Neural progenitor cell (in vitro differentiated cells): ENCODE measurements around the gene DNAAF5.

Source experiments
- CTCF ChIP-seq: fragments of 200-600 bp; sonication (generic); IDR thresholded peaks from 2 replicates; pipeline ENCODE4 v1.5.1; 2017; ENCODE audit warnings: antibody characterized with exemption, mild to moderate bottlenecking
- EZH2 ChIP-seq: fragments of 200-600 bp; sonication (generic); IDR thresholded peaks from 2 replicates; pipeline ENCODE4 v1.6.1; 2017; ENCODE audit warnings: antibody characterized with exemption, mild to moderate bottlenecking, moderate library complexity
- EZH2phosphoT487 ChIP-seq: fragments of 200-600 bp; sonication (generic); IDR thresholded peaks from 2 replicates; pipeline ENCODE4 v1.6.1; 2017; ENCODE audit warnings: antibody characterized with exemption

- TF ChIP-seq CTCF (no peak), EZH2 (no peak), EZH2phosphoT487 (no peak)
Measured at GRCh38 chr7:761631-762030, 35.1 kb downstream of the DNAAF5 start.
